Liver (tissue), 9 donors: ENCODE data around the gene IL17RC. TPM values are rescaled to one million over a fixed set of nuclear protein-coding genes. Genes with fewer than 3 reads are reported as not detected.
A peak's percentile ranks its signal among the peaks of the same experiment; 100 is the strongest.

Experiments used
- DNase-seq: peaks from one replicate; pipeline ENCODE4 v3.0.0-alpha.2; 2017; ENCODE audit warnings: low spot score
- H3K27ac ChIP-seq, 2 donors: one replicate each; pipeline ENCODE4 v1.7.0; 2013; ENCODE audit warnings: inconsistent platforms in 2 of 2, low read length in 2 of 2, control low read depth in 1 of 2, low read depth in 1 of 2, mild to moderate bottlenecking in 1 of 2
- H3K27me3 ChIP-seq, 4 donors: one replicate each; pipeline versions ENCODE4 v1.6.1 to v1.7.0; 2013; ENCODE audit warnings: low read length in 3 of 4, inconsistent platforms in 1 of 4, mild to moderate bottlenecking in 1 of 4, moderate library complexity in 1 of 4; ENCODE audit not compliant: control insufficient read depth in 4 of 4, insufficient read depth in 4 of 4
- H3K36me3 ChIP-seq, 4 donors: one replicate each; pipeline versions ENCODE4 v1.6.1 to v1.7.0; 2013; ENCODE audit warnings: low read length in 3 of 4, mild to moderate bottlenecking in 3 of 4, low read depth in 1 of 4, moderate library complexity in 1 of 4; ENCODE audit not compliant: control insufficient read depth in 4 of 4, insufficient read depth in 3 of 4
- H3K4me1 ChIP-seq, 4 donors: one replicate each; pipeline versions ENCODE4 v1.6.1 to v1.7.0; 2013; ENCODE audit warnings: low read length in 3 of 4, mild to moderate bottlenecking in 3 of 4, moderate library complexity in 1 of 4; ENCODE audit not compliant: control insufficient read depth in 4 of 4, insufficient read depth in 4 of 4
- H3K4me3 ChIP-seq, 3 donors: one replicate each; pipeline versions ENCODE4 v1.6.1 to v1.7.0; 2013; ENCODE audit warnings: low read length in 3 of 3, control low read depth in 1 of 3, low read depth in 1 of 3, mild to moderate bottlenecking in 1 of 3
- H3K9ac ChIP-seq, 2 donors: one replicate each; pipeline ENCODE4 v1.7.0; 2013; ENCODE audit warnings: low read length in 2 of 2, mild to moderate bottlenecking in 2 of 2, moderate library complexity in 2 of 2, control low read depth in 1 of 2, low read depth in 1 of 2
- H3K9me3 ChIP-seq, 4 donors: one replicate each; pipeline versions ENCODE4 v1.6.1 to v1.7.0; 2013; ENCODE audit warnings: low read length in 3 of 4; ENCODE audit not compliant: control insufficient read depth in 4 of 4
- EGR1 ChIP-seq, 2 donors: IDR thresholded peaks; 2 replicates each; pipeline ENCODE4 v1.6.1; 2016 to 2018; ENCODE audit warnings: antibody characterized with exemption in 2 of 2, low read depth in 2 of 2
- FOXA1 ChIP-seq: IDR thresholded peaks from 2 replicates; pipeline ENCODE4 v1.6.1; 2016; ENCODE audit warnings: antibody characterized with exemption
- FOXA2 ChIP-seq: IDR thresholded peaks from 2 replicates; pipeline ENCODE4 v1.6.1; 2016; ENCODE audit warnings: antibody characterized with exemption
- GABPA ChIP-seq, 2 donors: IDR thresholded peaks in 1 of 2; conservative IDR thresholded peaks in 1 of 2; 2 replicates each; pipeline ENCODE4 v1.6.1; 2016; ENCODE audit warnings: antibody characterized with exemption in 2 of 2, mild to moderate bottlenecking in 1 of 2, moderate library complexity in 1 of 2
- HNF4A ChIP-seq, 2 donors: conservative IDR thresholded peaks; 2 replicates each; pipeline ENCODE4 v1.6.1; 2016; ENCODE audit warnings: antibody characterized with exemption in 2 of 2, mild to moderate bottlenecking in 2 of 2
- HNF4G ChIP-seq: IDR thresholded peaks from 2 replicates; pipeline ENCODE4 v1.6.1; 2016; ENCODE audit warnings: antibody characterized with exemption
- JUND ChIP-seq, 2 donors: IDR thresholded peaks; 2 replicates each; pipeline ENCODE4 v1.6.1; 2016; ENCODE audit warnings: antibody characterized with exemption in 2 of 2
- NR2F2 ChIP-seq: IDR thresholded peaks from 2 replicates; pipeline ENCODE4 v1.6.1; 2016; ENCODE audit warnings: antibody characterized with exemption
- RAD21 ChIP-seq, 2 donors: IDR thresholded peaks; 2 replicates each; pipeline ENCODE4 v1.6.1; 2016; ENCODE audit warnings: antibody characterized with exemption in 2 of 2, mild to moderate bottlenecking in 2 of 2
- RXRA ChIP-seq, 2 donors: IDR thresholded peaks; 2 replicates each; pipeline ENCODE4 v1.6.1; 2017 to 2018; ENCODE audit warnings: antibody characterized with exemption in 2 of 2, mild to moderate bottlenecking in 1 of 2
- SP1 ChIP-seq: IDR thresholded peaks from 2 replicates; pipeline ENCODE4 v1.6.1; 2018; ENCODE audit warnings: antibody characterized with exemption, mild to moderate bottlenecking
- TAF1 ChIP-seq: conservative IDR thresholded peaks from 2 replicates; pipeline ENCODE4 v1.6.1; 2016; ENCODE audit warnings: antibody characterized with exemption, mild to moderate bottlenecking
- YY1 ChIP-seq: IDR thresholded peaks from 2 replicates; pipeline ENCODE4 v1.6.1; 2016; ENCODE audit warnings: antibody characterized with exemption, mild to moderate bottlenecking
- WGBS: extraction: QIAGEN DNeasy Blood & Tissue Kit; methylation state at CpG from one replicate; pipeline ENCODE4 v1.1.7; 2013; 5-methylcytosine and 5-hydroxymethylcytosine counted together
- polyA plus RNA-seq, 2 donors: library from polyadenylated mRNA; stranded (reverse) in 1 of 2; unstranded in 1 of 2; fragments of 200-250 nt in 1 of 2; fragments of >200 nt in 1 of 2; fragmentation: Nextera tagmentation in 1 of 2; extraction: Ambion mirVana in 1 of 2; gene quantifications; one replicate each; pipeline versions ENCODE4 v1.2.1 to v1.2.3, GENCODE V29; 2013 to 2015
- total RNA-seq, 2 donors: library from RNA; depleted of rRNA; stranded (reverse); fragments of >200 nt; gene quantifications; one replicate each; pipeline ENCODE4 v1.2.3, GENCODE V29; 2014
- TF ChIP-seq, protein P1 (sequence below): IDR thresholded peaks from 2 replicates; pipeline ENCODE4 v1.6.1; 2016; ENCODE audit warnings: antibody characterized with exemption
- TF ChIP-seq, protein P2 (sequence below): IDR thresholded peaks from 2 replicates; pipeline ENCODE4 v1.6.1; 2016; ENCODE audit warnings: antibody characterized with exemption
- TF ChIP-seq, protein P3 (sequence below): IDR thresholded peaks from 2 replicates; pipeline ENCODE4 v1.6.1; 2016; ENCODE audit warnings: antibody characterized with exemption
- TF ChIP-seq, protein P4 (sequence below): fragments of 150-350 bp; IDR thresholded peaks from 2 replicates; pipeline ENCODE4 v1.5.1; 2017; ENCODE audit warnings: improper control_type of control experiment, low read depth, low read length; ENCODE audit not compliant: missing input control
- TF ChIP-seq, protein P5 (sequence below): IDR thresholded peaks from 2 replicates; pipeline ENCODE4 v1.6.1; 2016; ENCODE audit warnings: antibody characterized with exemption, mild to moderate bottlenecking
- donor health status: healthy.
- donor health status: healthy.
- donor health status: healthy.
- donor health status: healthy.
- donor health status: healthy.

IL17RC gene
- total and polyA plus RNA-seq, 4 donors: 15.4 to 62.8 (median 25.7) TPM

DNA sequence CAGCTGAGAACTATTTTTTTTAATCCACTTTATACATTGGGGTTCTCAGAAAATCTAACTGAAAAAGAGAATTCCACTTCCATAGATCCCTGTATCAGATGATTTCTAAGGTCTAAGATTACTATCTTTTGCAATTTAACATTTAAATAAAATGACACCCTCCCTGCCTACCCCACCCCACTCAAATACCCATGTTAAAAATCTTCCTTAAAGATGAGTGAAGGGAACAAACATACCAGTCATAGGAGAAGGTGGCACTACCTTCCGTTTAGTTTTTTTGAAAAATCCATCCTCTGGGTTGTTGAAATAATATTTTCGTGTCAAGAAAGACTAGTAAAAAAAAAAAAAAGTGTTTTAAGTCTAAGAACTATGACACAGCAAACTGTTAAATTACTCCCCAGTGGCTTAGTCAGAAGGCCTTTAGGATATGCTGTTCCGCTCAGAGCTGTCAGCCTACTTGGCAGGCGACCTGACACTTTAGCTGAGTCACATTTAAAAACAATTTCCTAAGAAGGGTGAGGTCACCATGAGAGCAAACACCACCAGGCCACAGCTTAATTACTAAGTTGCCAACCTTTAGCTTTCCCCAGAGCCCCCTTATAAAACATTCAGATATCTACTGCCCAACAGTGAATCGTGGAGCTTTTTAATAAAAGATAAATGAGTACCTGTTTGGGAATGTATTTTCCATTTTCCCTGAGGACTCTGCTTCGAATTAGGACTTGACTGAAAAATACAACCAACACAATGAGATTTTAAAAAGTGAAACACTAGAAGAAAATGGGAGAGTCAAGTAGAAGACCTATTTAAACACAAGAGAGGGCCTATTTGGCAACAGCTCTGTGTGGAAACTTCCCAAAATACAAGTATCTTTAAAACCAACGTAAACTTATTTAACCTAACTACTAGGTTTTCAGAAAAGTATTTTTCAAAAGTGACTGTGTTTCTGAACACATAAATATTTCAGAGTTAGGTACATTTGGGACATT, 60.1 kb downstream of the IL17RC start:
- peaks cover 6 to 23% (median 14%) of the 10 kb centered on the region in 4 donors for H3K36me3 ChIP-seq
- peak overlapping the region in 1 of 2 donors; percentile 5 for H3K9ac ChIP-seq
- DNase-seq: peak; percentile 52
- H3K9me3 ChIP-seq: no peaks in the 10 kb centered on the region
- peak overlapping the region; percentile 63 to 80 for H3K27ac ChIP-seq
- no peaks in the 10 kb centered on the region for H3K27me3 ChIP-seq
- peaks cover 2 to 10% (median 5%) of the 10 kb centered on the region in 4 donors for H3K4me1 ChIP-seq
- TF ChIP-seq EGR1 (IDR thresholded peaks at IDR 0.05; ENCODE audit: low read depth in 2 of 2) (peak in 1 of 2 donors; percentile 11), FOXA2 (peak; percentile 42), NR2F2 (no peak), TAF1 (no peak), SP1 (peak; percentile 49), YY1 (peak; percentile 33), GABPA (IDR thresholded peaks at IDR 0.05 in 1 of 2, conservative IDR thresholded peaks at IDR 0.05 in 1 of 2) (peak in 1 of 2 donors; percentile 55), FOXA1 (peak; percentile 21), RXRA (IDR thresholded peaks at IDR 0.05) (peak; percentile 61 to 83), JUND (IDR thresholded peaks at IDR 0.05) (peak; percentile 97 to 98), HNF4A (conservative IDR thresholded peaks at IDR 0.05) (peak; percentile 45 to 66), HNF4G (no peak), RAD21 (IDR thresholded peaks at IDR 0.05) (peak; percentile 55 to 60)
- TF ChIP-seq, protein P1, sequence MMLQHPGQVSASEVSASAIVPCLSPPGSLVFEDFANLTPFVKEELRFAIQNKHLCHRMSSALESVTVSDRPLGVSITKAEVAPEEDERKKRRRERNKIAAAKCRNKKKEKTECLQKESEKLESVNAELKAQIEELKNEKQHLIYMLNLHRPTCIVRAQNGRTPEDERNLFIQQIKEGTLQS: peak; percentile 92
- TF ChIP-seq, protein P2, sequence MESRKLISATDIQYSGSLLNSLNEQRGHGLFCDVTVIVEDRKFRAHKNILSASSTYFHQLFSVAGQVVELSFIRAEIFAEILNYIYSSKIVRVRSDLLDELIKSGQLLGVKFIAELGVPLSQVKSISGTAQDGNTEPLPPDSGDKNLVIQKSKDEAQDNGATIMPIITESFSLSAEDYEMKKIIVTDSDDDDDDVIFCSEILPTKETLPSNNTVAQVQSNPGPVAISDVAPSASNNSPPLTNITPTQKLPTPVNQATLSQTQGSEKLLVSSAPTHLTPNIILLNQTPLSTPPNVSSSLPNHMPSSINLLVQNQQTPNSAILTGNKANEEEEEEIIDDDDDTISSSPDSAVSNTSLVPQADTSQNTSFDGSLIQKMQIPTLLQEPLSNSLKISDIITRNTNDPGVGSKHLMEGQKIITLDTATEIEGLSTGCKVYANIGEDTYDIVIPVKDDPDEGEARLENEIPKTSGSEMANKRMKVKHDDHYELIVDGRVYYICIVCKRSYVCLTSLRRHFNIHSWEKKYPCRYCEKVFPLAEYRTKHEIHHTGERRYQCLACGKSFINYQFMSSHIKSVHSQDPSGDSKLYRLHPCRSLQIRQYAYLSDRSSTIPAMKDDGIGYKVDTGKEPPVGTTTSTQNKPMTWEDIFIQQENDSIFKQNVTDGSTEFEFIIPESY: peak; percentile 55
- TF ChIP-seq, protein P3, sequence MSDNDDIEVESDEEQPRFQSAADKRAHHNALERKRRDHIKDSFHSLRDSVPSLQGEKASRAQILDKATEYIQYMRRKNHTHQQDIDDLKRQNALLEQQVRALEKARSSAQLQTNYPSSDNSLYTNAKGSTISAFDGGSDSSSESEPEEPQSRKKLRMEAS: peak; percentile 54
- TF ChIP-seq, protein P4, sequence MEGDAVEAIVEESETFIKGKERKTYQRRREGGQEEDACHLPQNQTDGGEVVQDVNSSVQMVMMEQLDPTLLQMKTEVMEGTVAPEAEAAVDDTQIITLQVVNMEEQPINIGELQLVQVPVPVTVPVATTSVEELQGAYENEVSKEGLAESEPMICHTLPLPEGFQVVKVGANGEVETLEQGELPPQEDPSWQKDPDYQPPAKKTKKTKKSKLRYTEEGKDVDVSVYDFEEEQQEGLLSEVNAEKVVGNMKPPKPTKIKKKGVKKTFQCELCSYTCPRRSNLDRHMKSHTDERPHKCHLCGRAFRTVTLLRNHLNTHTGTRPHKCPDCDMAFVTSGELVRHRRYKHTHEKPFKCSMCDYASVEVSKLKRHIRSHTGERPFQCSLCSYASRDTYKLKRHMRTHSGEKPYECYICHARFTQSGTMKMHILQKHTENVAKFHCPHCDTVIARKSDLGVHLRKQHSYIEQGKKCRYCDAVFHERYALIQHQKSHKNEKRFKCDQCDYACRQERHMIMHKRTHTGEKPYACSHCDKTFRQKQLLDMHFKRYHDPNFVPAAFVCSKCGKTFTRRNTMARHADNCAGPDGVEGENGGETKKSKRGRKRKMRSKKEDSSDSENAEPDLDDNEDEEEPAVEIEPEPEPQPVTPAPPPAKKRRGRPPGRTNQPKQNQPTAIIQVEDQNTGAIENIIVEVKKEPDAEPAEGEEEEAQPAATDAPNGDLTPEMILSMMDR: no peak
- TF ChIP-seq, protein P5, sequence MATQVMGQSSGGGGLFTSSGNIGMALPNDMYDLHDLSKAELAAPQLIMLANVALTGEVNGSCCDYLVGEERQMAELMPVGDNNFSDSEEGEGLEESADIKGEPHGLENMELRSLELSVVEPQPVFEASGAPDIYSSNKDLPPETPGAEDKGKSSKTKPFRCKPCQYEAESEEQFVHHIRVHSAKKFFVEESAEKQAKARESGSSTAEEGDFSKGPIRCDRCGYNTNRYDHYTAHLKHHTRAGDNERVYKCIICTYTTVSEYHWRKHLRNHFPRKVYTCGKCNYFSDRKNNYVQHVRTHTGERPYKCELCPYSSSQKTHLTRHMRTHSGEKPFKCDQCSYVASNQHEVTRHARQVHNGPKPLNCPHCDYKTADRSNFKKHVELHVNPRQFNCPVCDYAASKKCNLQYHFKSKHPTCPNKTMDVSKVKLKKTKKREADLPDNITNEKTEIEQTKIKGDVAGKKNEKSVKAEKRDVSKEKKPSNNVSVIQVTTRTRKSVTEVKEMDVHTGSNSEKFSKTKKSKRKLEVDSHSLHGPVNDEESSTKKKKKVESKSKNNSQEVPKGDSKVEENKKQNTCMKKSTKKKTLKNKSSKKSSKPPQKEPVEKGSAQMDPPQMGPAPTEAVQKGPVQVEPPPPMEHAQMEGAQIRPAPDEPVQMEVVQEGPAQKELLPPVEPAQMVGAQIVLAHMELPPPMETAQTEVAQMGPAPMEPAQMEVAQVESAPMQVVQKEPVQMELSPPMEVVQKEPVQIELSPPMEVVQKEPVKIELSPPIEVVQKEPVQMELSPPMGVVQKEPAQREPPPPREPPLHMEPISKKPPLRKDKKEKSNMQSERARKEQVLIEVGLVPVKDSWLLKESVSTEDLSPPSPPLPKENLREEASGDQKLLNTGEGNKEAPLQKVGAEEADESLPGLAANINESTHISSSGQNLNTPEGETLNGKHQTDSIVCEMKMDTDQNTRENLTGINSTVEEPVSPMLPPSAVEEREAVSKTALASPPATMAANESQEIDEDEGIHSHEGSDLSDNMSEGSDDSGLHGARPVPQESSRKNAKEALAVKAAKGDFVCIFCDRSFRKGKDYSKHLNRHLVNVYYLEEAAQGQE: peak; percentile 20
- no peak overlapping the region for H3K4me3 ChIP-seq
- 45% methylated on average over 7 of the region's 7 CpGs for WGBS
